ENCODE measurements around the gene APBA1. TPM values are rescaled to one million over a fixed set of nuclear protein-coding genes. Genes with fewer than 3 reads are reported as not detected.
"Not testable (repeated sequence)": the region's sequence is repeated elsewhere in the genome, so short reads cannot be mapped to it uniquely, and the experiment has no call there.

The APBA1 gene
- total RNA-seq, 1 donor from 2014 or later, result 7.7 TPM

GRCh38 chr9:69442486-69442885, 229.7 kb downstream of the APBA1 start:
- DNase-seq, result no peak

- DNase-seq, result not testable (repeated sequence)
Observed at GRCh38 chr9:69440254-69440955, 231.8 kb downstream of the APBA1 start.

- DNase-seq, result not testable (repeated sequence)
Observed at GRCh38 chr9:69439654-69440053, 232.5 kb downstream of the APBA1 start.

GRCh38 chr9:69433968-69434367, 238.2 kb downstream of the APBA1 start:
- DNase-seq, result no peak

- no peak for DNase-seq
Observed at GRCh38 chr9:69433392-69433791, 238.8 kb downstream of the APBA1 start.

GRCh38 chr9:69432623-69433022, 239.5 kb downstream of the APBA1 start:
- no peak for DNase-seq

- no peak for DNase-seq
Observed at GRCh38 chr9:69431777-69432176, 240.4 kb downstream of the APBA1 start.

- DNase-seq, result no peak
Observed at GRCh38 chr9:69431203-69431602, 241.0 kb downstream of the APBA1 start.

- DNase-seq, result no peak
Observed at GRCh38 chr9:69430206-69430605, 242.0 kb downstream of the APBA1 start.

GRCh38 chr9:69429281-69429680, 242.9 kb downstream of the APBA1 start:
- no peak for DNase-seq

- DNase-seq, result no peak
Observed at GRCh38 chr9:69428017-69428785, 244.0 kb downstream of the APBA1 start.

- DNase-seq, result no peak
Observed at GRCh38 chr9:69427286-69427685, 244.9 kb downstream of the APBA1 start.

GRCh38 chr9:69425136-69425801, 246.9 kb downstream of the APBA1 start:
- no peak for DNase-seq

GRCh38 chr9:69421908-69422801, 250.0 kb downstream of the APBA1 start:
- DNase-seq, result peak; percentile 83

GRCh38 chr9:69420611-69421270, 251.4 kb downstream of the APBA1 start:
- no peak for DNase-seq

GRCh38 chr9:69412741-69413150, 259.4 kb downstream of the APBA1 start:
- no peak for DNase-seq

- no peak for DNase-seq
Observed at GRCh38 chr9:69411931-69412740, 260.0 kb downstream of the APBA1 start.

- no peak for DNase-seq
Observed at GRCh38 chr9:69411246-69411645, 260.9 kb downstream of the APBA1 start.

GRCh38 chr9:69409936-69410335, 262.2 kb downstream of the APBA1 start:
- DNase-seq, result not testable (repeated sequence)

- DNase-seq, result no peak
Observed at GRCh38 chr9:69400470-69400869, 271.7 kb downstream of the APBA1 start.

All from skin of body (tissue), 2 donors.